HG03342 (cell line): ENCODE results near the gene WDR18.
A peak's percentile ranks its signal among the peaks of the same experiment; 100 is the strongest.

ENCODE experiments used
- ATAC-seq: cut with Tn5 transposase; IDR thresholded peaks from one replicate; pipeline ENCODE4 v1.9.1; 2021; ENCODE audit warnings: mild to moderate bottlenecking, moderate library complexity; ENCODE audit not compliant: unreplicated experiment

Gene WDR18

GRCh38 chr19:1040476-1041271 lies 56.5 kb downstream of the WDR18 start:
- peak; percentile 37 for ATAC-seq

- no peak for ATAC-seq
Observed at GRCh38 chr19:1041272-1041834, 57.2 kb downstream of the WDR18 start.

- ATAC-seq = no peak
Observed at GRCh38 chr19:1041835-1042685, 57.9 kb downstream of the WDR18 start.

- ATAC-seq = no peak
Observed at GRCh38 chr19:1042689-1043511, 58.8 kb downstream of the WDR18 start.
